OCI-LY7 (cell line): ENCODE measurements around the gene TMEM184B. TPM values are rescaled to one million over a fixed set of nuclear protein-coding genes. Genes with fewer than 3 reads are reported as not detected.

Experiments used
- BruUV-seq: library from RNA; stranded (reverse); fragments of 400-500 nt; replicated peaks from 2 replicates; lab custom pipeline; 2021; lab: Mats Ljungman, UMichigan
- CTCF ChIA-PET: fragments of 300-600 bp; sonication (Branson Sonifier 250); formaldehyde crosslinking; loops from one replicate; lab custom pipeline; 2022; ENCODE audit warnings: antibody characterized with exemption; ENCODE audit not compliant: unreplicated experiment; lab: Charles Lee
- POLR2A ChIA-PET: fragments of 300-600 bp; sonication (Branson Sonifier 250); formaldehyde crosslinking; loops from one replicate; lab custom pipeline; 2022; ENCODE audit warnings: antibody characterized with exemption; lab: Charles Lee
- DNase-seq: peaks from one replicate; pipeline ENCODE4 v3.0.0-alpha.2; 2015; ENCODE audit warnings: low spot score
- H2AFZ ChIP-seq: fragments of 200-600 bp; sonication (generic), shearing (Covaris generic); 2 replicates; pipeline ENCODE4 v1.6.1; 2014; ENCODE audit warnings: mild to moderate bottlenecking, antibody characterized with exemption, low read length, moderate library complexity
- H3K27ac ChIP-seq: fragments of 200-600 bp; sonication (generic); 2 replicates; pipeline ENCODE4 v1.5.1; 2014; ENCODE audit warnings: mixed run types, low read depth, mild to moderate bottlenecking, moderate library complexity, low read length, inconsistent platforms; ENCODE audit not compliant: poor library complexity, severe bottlenecking
- H3K36me3 ChIP-seq: fragments of 200-600 bp; sonication (generic); 2 replicates; pipeline ENCODE4 v1.6.1; 2014; ENCODE audit warnings: mild to moderate bottlenecking, antibody characterized with exemption, low read length, moderate library complexity, mixed read lengths; ENCODE audit not compliant: insufficient read depth
- H3K4me1 ChIP-seq: fragments of 200-600 bp; sonication (generic); 2 replicates; pipeline ENCODE4 v1.5.1; 2014; ENCODE audit warnings: mild to moderate bottlenecking, low read length; ENCODE audit not compliant: insufficient read depth, poor library complexity, severe bottlenecking
- H3K4me2 ChIP-seq: fragments of 200-600 bp; sonication (generic); 2 replicates; pipeline ENCODE4 v1.6.1; 2014; ENCODE audit warnings: mild to moderate bottlenecking, low read length
- H3K4me3 ChIP-seq: fragments of 200-600 bp; sonication (generic); 2 replicates; pipeline ENCODE4 v1.5.1; 2014; ENCODE audit warnings: mild to moderate bottlenecking, low read depth, low read length; ENCODE audit not compliant: poor library complexity, severe bottlenecking
- H3K79me2 ChIP-seq: fragments of 200-600 bp; sonication (generic); 2 replicates; pipeline ENCODE4 v1.6.1; 2016; ENCODE audit warnings: low read depth, mild to moderate bottlenecking, low read length, moderate library complexity, mixed read lengths; ENCODE audit not compliant: insufficient read depth
- H3K9me2 ChIP-seq: fragments of 200-600 bp; sonication (generic); 2 replicates; pipeline ENCODE4 v1.6.1; 2016; ENCODE audit warnings: mild to moderate bottlenecking, low read length, mixed read lengths; ENCODE audit not compliant: insufficient read depth
- H3K9me3 ChIP-seq: fragments of 200-600 bp; sonication (generic); 2 replicates; pipeline ENCODE4 v1.6.1; 2014; ENCODE audit warnings: mild to moderate bottlenecking, mixed run types, low read length, mixed read lengths
- H4K20me1 ChIP-seq: fragments of 200-600 bp; sonication (generic); 2 replicates; pipeline ENCODE4 v1.6.1; 2014; ENCODE audit warnings: mild to moderate bottlenecking, antibody characterized with exemption, low read length, moderate library complexity, mixed read lengths; ENCODE audit not compliant: insufficient read depth
- EZH2phosphoT487 ChIP-seq: fragments of 200-600 bp; sonication (generic); IDR thresholded peaks from 2 replicates; pipeline ENCODE4 v1.6.1; 2018; ENCODE audit warnings: low read depth, borderline replicate concordance, mild to moderate bottlenecking, mixed run types, antibody characterized with exemption, low read length, moderate library complexity, mixed read lengths
- intact Hi-C: fragments of 100-400 bp; cut with micrococcal nuclease; formaldehyde crosslinking; loops from one replicate; pipeline ENCODE4 v1.10.0; 2022; ENCODE audit not compliant: unreplicated experiment
- total RNA-seq, 2 experiments: library from RNA; depleted of rRNA in 1 of 2; stranded (reverse); fragments of >200 nt in 1 of 2; shearing (Covaris generic) in 1 of 2; gene quantifications; 2 replicates each; pipeline ENCODE4 v1.2.3, GENCODE V29; 2014 to 2022
- TF ChIP-seq, protein P1 (sequence below): fragments of 200-600 bp; sonication (generic); conservative IDR thresholded peaks from 2 replicates; pipeline ENCODE4 v1.5.1; 2014; ENCODE audit warnings: mild to moderate bottlenecking, antibody characterized with exemption, low read length, moderate library complexity, mixed read lengths

Gene TMEM184B
- total RNA-seq, 2 experiments from 2014 or later = 19.1 to 50.2 TPM

DNA sequence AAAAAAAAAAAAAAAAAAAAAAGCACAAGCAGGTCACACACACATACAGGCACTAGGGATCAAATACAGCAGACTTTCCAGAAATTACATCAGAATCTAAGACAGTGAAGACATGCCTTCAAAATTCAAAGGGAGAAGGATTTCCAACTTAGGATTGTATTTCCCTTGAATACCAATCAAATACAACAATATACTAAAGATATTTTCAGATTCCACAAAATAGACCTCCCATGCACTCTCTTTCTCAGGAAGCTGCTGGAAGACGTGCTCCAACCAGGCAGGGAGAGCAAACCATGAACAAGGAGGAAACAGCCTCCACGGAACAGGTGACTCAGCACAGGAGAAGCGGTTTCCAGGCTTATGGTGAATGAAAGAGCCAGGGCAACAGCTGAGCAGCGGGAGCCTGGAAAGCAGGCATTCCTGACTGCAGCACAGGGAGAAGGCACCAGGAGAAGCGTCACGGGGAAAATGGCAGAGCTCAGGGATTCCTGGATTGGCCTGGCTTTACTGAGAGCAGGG, 32.0 kb downstream of the TMEM184B start:
- Histone ChIP-seq H3K4me1 (peaks cover 45% of the 10 kb centered on the region), H3K4me3 (no peak overlapping the region), H3K4me2 (no peak overlapping the region), H3K79me2 (no peaks in the 10 kb centered on the region), H3K9me2 (no peaks in the 10 kb centered on the region), H2AFZ (no peak overlapping the region), H3K36me3 (peaks cover 12% of the 10 kb centered on the region; the same call in 1 of the 2 replicates), H3K9me3 (no peaks in the 10 kb centered on the region), H4K20me1 (no peaks in the 10 kb centered on the region), H3K27ac (no peak overlapping the region)
- no peak for TF ChIP-seq EZH2phosphoT487
- TF ChIP-seq, protein P1, sequence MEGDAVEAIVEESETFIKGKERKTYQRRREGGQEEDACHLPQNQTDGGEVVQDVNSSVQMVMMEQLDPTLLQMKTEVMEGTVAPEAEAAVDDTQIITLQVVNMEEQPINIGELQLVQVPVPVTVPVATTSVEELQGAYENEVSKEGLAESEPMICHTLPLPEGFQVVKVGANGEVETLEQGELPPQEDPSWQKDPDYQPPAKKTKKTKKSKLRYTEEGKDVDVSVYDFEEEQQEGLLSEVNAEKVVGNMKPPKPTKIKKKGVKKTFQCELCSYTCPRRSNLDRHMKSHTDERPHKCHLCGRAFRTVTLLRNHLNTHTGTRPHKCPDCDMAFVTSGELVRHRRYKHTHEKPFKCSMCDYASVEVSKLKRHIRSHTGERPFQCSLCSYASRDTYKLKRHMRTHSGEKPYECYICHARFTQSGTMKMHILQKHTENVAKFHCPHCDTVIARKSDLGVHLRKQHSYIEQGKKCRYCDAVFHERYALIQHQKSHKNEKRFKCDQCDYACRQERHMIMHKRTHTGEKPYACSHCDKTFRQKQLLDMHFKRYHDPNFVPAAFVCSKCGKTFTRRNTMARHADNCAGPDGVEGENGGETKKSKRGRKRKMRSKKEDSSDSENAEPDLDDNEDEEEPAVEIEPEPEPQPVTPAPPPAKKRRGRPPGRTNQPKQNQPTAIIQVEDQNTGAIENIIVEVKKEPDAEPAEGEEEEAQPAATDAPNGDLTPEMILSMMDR = no peak
- no peak for DNase-seq
- ChIA-PET POLR2A (interaction anchor here (1.1 kb wide), 1 partner anchor 12 kb away, joined by 8 read pairs; no protein-coding TSS in a partner anchor), CTCF (no interaction called here)
- intact Hi-C loops = loop anchor here (5.0 kb wide), 1 partner anchor 38 kb away; the partner anchor contains the start of gene MAFF
- BruUV-seq = no TSS peak

DNA sequence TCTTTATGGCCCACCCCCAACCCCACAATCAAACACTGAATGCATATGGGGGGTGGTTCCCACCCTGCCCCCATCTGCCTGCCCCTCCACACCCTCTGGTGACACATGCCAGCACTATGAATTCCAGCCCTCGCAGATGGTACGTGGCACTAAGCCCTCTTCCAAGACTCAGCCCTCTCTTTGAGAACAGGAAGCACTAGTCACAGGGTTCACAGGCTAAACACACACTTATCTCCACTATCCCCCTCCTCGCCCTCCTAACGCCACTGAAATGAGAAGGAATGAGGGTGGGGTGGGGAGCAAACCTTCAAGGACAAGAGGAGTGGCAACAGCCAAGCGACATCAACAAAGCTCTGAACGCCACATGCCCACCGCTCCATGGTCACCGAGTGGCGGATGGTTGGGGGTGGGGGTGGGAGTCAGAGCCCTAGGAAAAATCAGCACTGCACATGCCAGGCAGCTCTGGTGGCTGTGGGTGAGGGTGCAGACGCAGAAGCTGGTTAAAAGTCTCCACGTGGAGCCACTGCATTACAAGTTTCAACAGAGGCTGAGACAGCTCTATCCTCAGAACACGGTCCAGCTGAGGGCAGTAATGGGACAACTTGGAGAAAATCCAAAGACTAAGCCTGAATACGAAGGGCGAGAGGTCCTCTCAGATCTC, 33.6 kb downstream of the TMEM184B start:
- Histone ChIP-seq H3K9me3 (no peaks in the 10 kb centered on the region), H3K79me2 (no peaks in the 10 kb centered on the region), H3K4me3 (no peak overlapping the region), H2AFZ (no peak overlapping the region), H4K20me1 (no peaks in the 10 kb centered on the region), H3K4me1 (peaks cover 29% of the 10 kb centered on the region), H3K4me2 (no peak overlapping the region), H3K9me2 (no peaks in the 10 kb centered on the region), H3K27ac (no peak overlapping the region), H3K36me3 (peaks cover 13% of the 10 kb centered on the region; the same call in 1 of the 2 replicates)
- ChIA-PET CTCF (no interaction called here), POLR2A (no interaction called here)
- BruUV-seq = no TSS peak
- DNase-seq = no peak
- intact Hi-C loops = no loop called here
- TF ChIP-seq EZH2phosphoT487 = no peak
- TF ChIP-seq, protein P1 = no peak

DNA sequence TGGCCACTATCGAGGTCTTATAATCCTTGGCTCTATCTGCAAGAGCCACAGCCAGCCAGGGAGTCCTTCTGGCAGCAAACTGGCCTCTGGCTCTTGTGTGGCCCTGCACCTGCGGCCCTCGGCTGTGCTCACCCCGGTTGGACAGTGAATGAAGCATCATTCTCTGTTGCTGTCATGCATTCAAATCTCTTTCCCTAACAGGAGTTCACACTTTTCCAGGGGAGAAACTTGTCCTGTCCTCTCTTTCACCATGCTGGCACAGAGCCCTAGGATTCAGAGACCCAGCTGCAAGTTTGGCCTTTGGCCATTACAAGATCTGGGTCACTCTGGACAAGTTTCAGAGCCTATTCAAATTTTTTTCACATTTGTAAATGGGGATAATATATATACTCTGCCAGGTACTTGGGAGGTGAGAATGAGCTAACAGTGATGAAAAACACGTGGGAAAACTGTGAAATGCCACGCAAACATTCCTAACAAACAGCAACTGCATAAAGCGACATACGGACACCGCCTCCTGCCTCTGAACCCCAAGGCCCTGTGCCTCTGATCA, 34.2 kb downstream of the TMEM184B start:
- intact Hi-C loops = no loop called here
- CTCF ChIA-PET = no interaction called here
- peaks cover 13% of the 10 kb centered on the region; the same call in 1 of the 2 replicates for H3K36me3 ChIP-seq

More for the DNA sequence above, 34.2 kb downstream of the TMEM184B start:
- Histone ChIP-seq H2AFZ (no peak overlapping the region), H3K9me3 (no peaks in the 10 kb centered on the region), H3K79me2 (no peaks in the 10 kb centered on the region), H3K4me3 (no peak overlapping the region), H3K27ac (no peak overlapping the region), H3K4me2 (no peak overlapping the region), H3K9me2 (no peaks in the 10 kb centered on the region), H4K20me1 (no peaks in the 10 kb centered on the region), H3K4me1 (peaks cover 23% of the 10 kb centered on the region)
- TF ChIP-seq, protein P1 = no peak
- no peak for TF ChIP-seq EZH2phosphoT487
- no TSS peak for BruUV-seq
- POLR2A ChIA-PET = no interaction called here
- no peak for DNase-seq
